Dendritic cell treated with granulocyte-macrophage colony-stimulating factor and Interleukin-4, amounts not matched to agents 40 ng/mL and 50 ng/mL, for 4 days (primary cell): Measurements from ENCODE around the gene RERGL.
"Not testable (repeated sequence)": the region's sequence is repeated elsewhere in the genome, so short reads cannot be mapped to it uniquely, and the experiment has no call there.

Experiments used
- H3K27ac Mint-ChIP-seq: one replicate; pipeline ENCODE4 v1.8.0; 2022; ENCODE audit warnings: mild to moderate bottlenecking, mixed read lengths
- H3K27me3 Mint-ChIP-seq: one replicate; pipeline ENCODE4 v1.8.0; 2022; ENCODE audit warnings: mild to moderate bottlenecking, mixed read lengths
- H3K36me3 Mint-ChIP-seq: one replicate; pipeline ENCODE4 v1.8.0; 2022; ENCODE audit warnings: low read depth, mixed read lengths
- H3K4me1 Mint-ChIP-seq: one replicate; pipeline ENCODE4 v1.8.0; 2022; ENCODE audit warnings: low read depth, mixed read lengths
- H3K4me3 Mint-ChIP-seq: one replicate; pipeline ENCODE4 v1.8.0; 2022; ENCODE audit warnings: mild to moderate bottlenecking, moderate library complexity, mixed read lengths
- H3K9me3 Mint-ChIP-seq: one replicate; pipeline ENCODE4 v1.8.0; 2022; ENCODE audit warnings: mixed read lengths
- intact Hi-C: fragments of 100-400 bp; cut with micrococcal nuclease; formaldehyde crosslinking; loops from one replicate; pipeline ENCODE4 v1.15.0; 2022

RERGL gene

GRCh38 chr12:18068355-18068754 is 21.6 kb downstream of the RERGL start:
- Mint-ChIP-seq H3K36me3 (no peaks in the 10 kb centered on the region), H3K4me1 (no peaks in the 10 kb centered on the region), H3K27ac (no peak overlapping the region), H3K9me3 (peaks cover 22% of the 10 kb centered on the region), H3K4me3 (no peak overlapping the region), H3K27me3 (no peaks in the 10 kb centered on the region)
- intact Hi-C loops, result no loop called here

DNA sequence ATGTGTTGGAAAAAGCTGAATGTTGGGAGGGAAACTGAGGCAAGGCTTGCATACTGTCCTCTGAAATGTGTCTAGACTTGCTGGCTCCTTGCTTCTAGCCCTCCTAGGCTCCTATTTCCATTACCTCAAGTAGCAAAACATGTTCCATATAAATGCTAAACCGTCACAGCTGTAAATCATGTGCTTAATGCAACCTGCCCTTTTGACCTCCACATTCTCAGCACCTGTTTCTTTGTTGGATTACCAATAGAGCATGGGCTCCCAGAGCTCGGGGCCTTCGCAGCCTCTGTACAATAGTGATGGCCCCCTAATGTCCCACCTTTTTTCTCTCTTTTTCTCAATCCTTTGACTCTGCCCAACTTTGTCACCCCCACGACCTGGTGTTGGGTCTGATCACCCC is 23.3 kb downstream of the RERGL start:
- intact Hi-C loops, result no loop called here
- no peak overlapping the region for H3K4me3 Mint-ChIP-seq
- H3K27ac Mint-ChIP-seq, result no peak overlapping the region
- no peaks in the 10 kb centered on the region for H3K36me3 Mint-ChIP-seq
- no peaks in the 10 kb centered on the region for H3K4me1 Mint-ChIP-seq
- H3K9me3 Mint-ChIP-seq, result peaks cover 36% of the 10 kb centered on the region
- H3K27me3 Mint-ChIP-seq, result no peaks in the 10 kb centered on the region

DNA sequence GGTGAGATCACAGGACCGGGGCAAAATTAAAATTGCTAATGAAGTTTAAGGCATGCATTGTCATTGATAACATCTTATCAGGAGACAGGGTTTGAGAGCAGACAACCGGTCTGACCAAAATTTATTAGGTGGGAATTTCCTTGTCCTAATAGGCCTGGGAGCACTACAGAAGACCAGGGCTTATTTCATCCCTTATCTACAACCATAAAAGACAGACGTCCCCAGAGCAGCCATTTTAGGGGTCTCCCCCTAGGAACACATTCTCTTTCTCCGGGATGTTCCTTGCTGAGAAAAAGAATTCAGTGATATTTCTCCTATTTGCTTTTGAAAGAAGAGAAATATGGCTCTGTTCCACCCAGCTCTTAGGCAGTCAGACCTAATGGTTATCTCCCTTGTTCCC is 27.1 kb downstream of the RERGL start:
- H3K9me3 Mint-ChIP-seq, result peaks cover 67% of the 10 kb centered on the region
- H3K27me3 Mint-ChIP-seq, intact Hi-C loops, H3K4me1 Mint-ChIP-seq, H3K36me3 Mint-ChIP-seq, H3K4me3 Mint-ChIP-seq, H3K27ac Mint-ChIP-seq: not testable (repeated sequence)

DNA sequence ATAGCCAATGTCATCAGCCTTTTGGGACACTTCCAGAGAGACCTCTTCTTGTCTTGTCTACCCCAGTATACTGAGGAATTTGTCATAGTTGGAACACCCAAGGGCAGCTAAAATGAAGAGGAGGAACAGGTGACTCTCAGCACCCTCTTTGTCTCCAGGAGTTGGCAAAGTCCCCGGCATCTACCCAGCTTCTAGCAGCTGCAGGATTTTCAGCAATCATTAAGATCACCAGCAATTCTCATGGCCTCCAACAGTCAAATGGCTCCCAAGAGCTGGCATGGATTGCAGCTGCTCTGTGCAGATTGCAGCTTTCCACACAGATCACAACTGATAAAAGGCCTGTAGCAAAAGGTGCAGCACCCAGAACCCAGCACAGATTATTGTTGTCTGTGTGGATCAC is 32.9 kb downstream of the RERGL start:
- no peak overlapping the region for H3K27ac Mint-ChIP-seq
- H3K36me3 Mint-ChIP-seq, result no peaks in the 10 kb centered on the region
- peaks cover 58% of the 10 kb centered on the region for H3K9me3 Mint-ChIP-seq
- no peak overlapping the region for H3K4me3 Mint-ChIP-seq
- intact Hi-C loops, result no loop called here
- no peaks in the 10 kb centered on the region for H3K4me1 Mint-ChIP-seq
- H3K27me3 Mint-ChIP-seq, result no peaks in the 10 kb centered on the region

DNA sequence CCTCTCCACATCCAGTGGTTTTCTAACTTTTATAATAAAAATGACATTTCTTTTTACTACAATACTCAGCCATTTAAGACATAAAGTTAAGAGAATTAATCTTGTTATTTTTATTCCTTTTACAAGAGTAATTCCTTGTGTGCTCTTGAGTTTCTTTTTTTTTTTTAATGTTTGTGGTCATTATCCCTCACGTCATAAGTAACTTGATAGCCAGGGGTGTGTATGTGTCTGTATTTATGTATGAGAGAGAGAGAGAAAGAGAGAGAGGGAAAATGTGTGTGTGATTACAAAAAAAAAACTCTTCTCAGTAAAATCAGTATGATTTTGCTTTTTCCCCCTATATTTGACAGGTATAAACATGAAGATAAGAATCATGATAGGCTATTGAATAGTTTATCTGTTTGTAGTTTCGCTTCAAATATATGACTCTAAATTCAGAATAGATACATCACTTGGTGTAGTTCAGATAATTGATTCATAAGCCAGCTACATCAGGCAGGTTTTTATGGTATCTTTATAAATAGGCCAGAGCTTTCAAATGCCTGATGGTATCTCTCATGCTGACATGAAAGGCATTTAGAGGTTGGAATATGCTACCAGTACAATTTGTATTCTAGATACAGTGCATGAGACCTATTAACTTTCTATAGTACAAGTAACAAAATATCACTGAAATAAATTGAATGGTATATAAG is 34.9 kb downstream of the RERGL start:
- Mint-ChIP-seq H3K9me3 (peaks cover 54% of the 10 kb centered on the region), H3K4me3 (no peak overlapping the region), H3K27ac (no peak overlapping the region), H3K27me3 (no peaks in the 10 kb centered on the region), H3K4me1 (no peaks in the 10 kb centered on the region), H3K36me3 (no peaks in the 10 kb centered on the region)
- intact Hi-C loops, result no loop called here

DNA sequence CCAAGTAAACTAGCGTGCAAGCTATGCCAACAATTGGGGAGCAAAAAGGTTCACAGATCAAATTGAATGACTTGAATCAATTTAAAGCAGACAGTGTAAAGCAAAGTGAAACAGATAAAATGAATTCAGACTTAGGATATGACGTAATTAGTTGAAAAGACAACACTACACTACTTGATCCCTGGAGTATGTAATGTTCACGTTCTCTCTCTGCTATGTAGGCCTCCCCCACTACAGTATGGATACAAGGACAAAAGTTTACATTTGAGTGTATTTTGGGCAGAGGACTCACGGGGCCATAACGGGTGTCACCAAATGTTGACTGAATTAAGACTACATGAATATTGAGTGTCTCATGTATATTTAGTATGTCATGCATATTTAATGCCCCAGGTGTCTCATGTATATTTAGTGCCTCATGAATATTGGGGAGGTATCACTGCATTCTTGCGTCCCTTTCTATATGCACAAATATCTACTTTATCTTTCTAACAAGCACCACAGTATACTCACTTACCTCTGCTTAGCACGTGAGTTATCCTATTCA is 44.5 kb downstream of the RERGL start:
- Mint-ChIP-seq H3K27me3 (no peaks in the 10 kb centered on the region), H3K36me3 (no peaks in the 10 kb centered on the region)
- intact Hi-C loops, result no loop called here

DNA sequence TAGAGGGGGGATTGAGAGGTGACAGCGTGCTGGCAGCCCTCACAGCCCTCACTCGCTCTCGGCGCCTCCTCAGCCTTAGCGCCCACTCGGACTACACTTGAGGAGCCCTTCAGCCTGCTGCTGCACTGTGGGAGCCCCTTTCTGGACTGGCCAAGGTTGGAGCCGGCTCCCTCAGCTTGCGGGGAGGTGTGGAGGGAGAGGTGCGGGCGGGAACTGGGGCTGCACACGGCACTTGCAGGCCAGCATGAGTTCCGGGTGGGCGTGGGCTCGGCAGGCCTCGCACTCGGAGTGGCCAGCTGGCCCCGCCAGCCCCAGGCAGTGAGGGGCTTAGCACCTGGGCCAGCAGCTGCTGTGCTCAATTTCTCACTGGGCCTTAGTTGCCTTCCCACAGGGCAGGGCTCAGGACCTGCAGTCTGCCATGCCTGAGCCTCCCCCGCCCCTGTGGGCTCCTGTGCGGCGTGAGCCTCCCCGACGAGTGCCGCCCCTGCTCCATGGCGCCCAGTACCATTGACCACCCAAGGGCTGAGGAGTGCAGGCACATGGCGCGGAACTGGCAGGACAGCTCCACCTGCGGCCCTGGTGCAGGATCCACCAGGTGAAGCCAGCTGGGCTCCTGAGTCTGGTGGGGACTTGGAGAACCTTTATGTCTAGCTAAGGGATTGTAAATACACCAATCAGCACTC is 49.8 kb downstream of the RERGL start:
- peaks cover 54% of the 10 kb centered on the region for H3K9me3 Mint-ChIP-seq
- H3K36me3 Mint-ChIP-seq, intact Hi-C loops: not testable (repeated sequence)

More for the DNA sequence above, 44.5 kb downstream of the RERGL start:
- H3K4me1 Mint-ChIP-seq, result no peaks in the 10 kb centered on the region
- no peak overlapping the region for H3K4me3 Mint-ChIP-seq
- no peak overlapping the region for H3K27ac Mint-ChIP-seq
- H3K9me3 Mint-ChIP-seq, result peaks cover 12% of the 10 kb centered on the region

More for the DNA sequence above, 49.8 kb downstream of the RERGL start:
- not testable (repeated sequence) for H3K4me3 Mint-ChIP-seq, H3K4me1 Mint-ChIP-seq, H3K27ac Mint-ChIP-seq, H3K27me3 Mint-ChIP-seq
